ENCODE measurements around the gene LRP8.

LRP8 gene

DNA sequence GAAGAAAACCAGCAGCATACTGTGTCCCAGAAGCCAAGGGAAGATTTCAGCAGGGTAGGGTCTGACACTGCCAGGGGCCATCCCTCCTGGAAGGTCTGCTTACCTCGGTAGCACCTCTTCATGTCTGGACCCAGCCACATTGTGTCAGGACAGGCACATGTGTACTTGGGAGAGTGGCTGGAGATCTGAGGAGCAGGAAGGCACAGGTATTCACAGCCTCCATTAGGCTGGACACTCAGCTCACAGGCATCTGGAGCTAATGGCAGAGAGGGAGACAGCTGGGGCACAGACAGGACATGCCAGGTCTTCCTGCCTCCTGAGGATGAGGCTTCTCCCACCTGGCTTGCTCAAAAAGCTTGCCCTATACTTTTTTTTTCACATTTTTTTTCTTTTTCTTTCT lies 69.7 kb downstream of the LRP8 start:
- DNase-seq (ENCODE audit: low read depth), result no peak

DNA sequence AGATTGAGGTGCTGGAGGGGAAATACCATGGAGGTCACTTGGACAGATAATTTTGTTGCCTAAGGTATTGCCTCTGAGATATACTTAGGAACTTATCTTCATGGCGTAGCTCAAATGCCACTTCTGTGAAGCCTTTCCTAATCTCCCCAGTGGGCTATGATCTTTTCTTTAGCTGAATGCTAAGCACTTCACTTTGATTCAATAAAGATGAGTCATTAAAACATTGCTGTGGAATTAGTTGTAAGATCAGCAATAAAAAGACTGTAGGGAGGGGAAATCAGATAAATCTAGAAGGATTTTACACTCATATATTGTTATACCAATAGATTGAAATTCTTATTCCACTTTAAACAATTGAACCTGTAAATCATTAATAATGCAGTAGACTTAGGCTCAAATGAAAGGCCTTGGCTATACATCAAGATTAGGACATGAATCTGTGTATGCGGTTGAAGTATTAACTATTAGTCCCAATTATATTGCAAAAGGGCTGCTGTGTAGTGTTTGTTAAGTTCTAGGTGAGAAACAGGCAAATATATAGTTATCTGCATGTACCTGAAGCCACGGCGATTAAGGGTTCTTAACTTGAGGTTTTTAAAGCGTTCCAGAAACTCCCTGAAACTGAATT lies 70.3 kb downstream of the LRP8 start:
- no peak for DNase-seq (ENCODE audit: low read depth)

DNA sequence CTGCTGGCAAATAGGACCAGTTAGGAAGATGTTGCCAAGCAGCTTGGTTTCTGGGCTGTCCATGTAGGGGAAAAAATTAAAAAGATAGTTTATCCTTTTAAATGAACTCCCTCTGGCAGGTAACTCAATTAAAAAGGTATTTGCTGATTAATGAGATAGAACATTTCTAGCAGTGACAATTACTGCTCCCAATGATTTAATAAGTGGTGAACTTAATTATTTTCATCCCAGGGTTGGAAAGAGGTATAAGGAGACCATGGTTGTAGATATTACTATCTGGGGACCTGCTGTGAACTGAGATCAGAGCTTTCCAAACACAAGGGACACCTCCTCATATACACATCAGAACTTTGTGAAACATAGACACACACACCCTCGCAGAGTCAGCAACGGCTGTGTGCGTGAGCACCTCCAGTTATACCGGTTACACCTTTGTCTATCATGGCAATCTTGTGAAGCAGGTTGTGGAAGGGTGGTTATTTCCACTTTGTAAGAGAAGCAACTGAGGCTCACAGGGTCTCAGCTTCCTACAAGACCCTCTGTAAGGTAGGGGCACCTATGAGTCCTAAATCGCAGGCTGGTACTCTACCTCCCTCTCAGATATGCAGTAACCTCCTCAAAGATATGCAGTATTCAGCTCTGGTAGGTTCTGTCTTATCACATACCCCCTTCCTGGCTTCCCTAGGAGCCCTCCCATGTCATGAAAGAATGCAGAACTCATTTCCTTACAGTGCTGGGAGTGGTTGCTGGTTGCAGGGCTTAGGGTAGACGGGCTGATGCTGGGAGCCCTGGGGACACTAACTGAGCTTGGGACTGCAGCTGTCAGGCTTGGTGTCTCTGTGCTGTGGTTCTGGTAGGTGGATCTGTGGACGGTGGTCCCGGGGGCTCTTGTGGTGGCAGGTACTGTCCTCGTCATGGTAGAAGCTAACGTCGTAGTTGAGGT lies 71.1 kb downstream of the LRP8 start:
- no peak for DNase-seq (ENCODE audit: low read depth)

DNA sequence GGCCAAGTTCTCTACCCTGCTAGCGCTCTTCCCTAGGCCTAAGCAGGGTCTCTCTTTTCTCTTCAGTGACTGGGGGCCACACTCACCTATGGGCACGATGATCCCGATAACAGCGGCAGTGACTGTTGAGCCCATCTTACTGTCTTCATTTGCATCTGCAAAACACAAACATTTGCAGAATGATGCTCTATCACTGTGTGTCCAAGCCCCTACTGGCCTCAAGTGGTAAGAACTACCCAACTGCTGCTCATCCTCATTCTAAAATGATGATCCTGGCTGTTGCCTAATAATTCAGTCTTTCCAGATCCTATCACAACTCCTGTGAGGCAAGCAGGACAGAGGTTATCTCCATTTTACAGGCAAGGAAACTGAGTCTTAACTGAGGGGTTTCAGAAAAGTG lies 72.8 kb downstream of the LRP8 start:
- DNase-seq (ENCODE audit: low read depth), result no peak

DNA sequence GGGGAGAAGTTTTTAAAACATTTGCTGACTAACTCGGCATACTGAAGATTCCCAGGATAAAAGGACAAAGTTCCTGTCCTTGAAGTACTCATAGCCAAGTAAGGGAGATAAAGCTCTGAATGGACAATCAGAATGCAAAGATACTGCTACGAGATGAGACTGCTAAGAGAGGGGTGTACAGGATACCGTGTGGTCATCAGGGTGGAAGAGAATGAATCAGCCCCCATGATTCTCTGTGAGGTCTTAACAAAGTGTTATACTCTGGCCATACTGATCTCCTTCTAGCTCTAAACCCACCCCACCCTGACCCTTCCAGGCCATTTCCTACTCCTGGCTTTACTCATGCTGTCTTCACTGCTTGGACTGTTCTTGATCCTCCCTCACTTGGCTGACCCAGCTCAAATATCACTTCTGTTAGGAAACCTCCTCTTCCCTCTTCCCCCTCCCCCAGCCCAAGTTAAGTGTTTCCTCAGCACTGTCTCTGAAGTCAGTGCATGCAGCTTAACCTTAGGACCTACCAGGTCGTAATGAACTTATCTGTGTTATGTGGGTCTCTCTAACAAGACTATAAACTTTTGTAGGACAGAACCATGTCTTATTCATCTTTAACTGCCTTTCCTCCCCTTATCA lies 73.7 kb downstream of the LRP8 start:
- no peak for DNase-seq (ENCODE audit: low read depth)

DNA sequence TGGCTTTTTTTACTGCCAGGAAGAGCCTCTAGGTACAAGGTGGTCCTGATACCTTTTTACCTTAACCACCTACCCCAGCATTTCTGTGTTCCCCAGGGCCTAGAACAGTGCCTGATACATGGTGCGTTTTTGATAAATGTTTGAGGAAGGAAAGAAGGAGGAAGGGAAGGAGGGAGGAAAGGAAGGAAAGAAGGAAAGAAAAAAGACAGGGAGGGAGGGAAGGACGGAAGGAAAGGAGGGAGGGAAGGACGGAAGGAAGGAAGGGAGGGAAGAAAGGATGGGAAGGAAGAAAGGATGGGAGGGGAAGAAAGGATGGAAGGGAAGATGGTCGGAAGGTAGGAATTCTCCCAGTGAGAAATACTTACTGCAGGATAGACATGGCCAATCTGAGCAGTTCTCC lies 77.5 kb downstream of the LRP8 start:
- no peak for DNase-seq (ENCODE audit: low read depth)

DNA sequence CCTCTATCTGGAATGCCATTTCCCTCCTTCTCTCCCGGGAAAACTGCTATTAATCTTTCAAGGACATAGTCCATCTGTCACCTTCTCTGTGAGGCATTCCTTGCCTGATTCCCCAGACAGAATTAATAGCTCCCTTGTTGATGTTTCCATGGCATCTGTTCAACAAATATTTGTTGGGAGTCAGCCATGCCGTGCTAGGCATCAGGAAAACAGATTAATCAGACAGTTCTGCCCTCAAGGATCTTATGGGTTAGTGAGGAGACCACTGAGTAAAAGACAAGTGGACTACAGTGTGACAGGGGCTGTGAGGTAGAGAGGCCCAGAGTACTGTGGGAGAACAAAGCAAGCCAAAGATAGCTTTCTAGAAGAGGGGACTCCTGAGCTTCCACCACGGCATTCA lies 78.2 kb downstream of the LRP8 start:
- no peak for DNase-seq (ENCODE audit: low read depth)

DNA sequence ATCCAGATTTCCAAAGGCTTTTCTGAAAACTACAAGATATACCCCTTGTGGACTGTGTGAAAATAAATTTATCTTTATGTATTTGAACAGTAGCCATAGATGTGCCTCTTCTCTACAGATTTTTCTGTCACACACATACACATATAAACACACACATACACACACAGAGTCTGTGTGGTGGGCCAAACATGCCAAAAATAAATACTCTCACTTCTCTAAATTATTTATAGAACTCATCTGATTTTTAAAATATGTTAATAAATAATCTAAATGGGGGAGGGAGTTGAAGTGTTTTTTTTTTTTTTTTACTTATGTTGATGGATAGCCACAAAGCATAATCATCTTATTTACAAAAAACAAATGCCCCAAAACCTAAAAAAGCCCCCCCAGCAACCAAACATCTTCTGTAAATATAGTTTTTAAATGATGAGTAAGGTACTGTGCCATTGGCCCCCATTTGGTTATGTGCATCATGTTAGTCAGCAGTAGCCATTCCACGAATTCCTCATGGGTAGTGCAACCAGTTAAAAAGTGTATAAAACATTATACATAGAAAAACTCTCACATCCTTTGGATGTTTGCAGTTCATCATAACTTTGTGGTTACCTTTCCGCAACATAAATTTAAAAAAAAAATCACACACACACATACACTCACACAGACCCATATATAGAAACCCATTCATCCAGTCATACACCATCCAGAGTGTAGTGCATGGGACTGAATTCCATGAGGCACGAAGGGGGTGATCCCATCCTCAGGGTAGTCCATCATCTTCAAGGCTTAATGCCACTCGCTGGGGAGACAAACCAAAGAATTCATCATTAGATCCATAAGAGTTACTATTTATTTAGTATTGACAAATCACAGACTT lies 81.4 kb downstream of the LRP8 start:
- DNase-seq (ENCODE audit: low read depth), result no peak

DNA sequence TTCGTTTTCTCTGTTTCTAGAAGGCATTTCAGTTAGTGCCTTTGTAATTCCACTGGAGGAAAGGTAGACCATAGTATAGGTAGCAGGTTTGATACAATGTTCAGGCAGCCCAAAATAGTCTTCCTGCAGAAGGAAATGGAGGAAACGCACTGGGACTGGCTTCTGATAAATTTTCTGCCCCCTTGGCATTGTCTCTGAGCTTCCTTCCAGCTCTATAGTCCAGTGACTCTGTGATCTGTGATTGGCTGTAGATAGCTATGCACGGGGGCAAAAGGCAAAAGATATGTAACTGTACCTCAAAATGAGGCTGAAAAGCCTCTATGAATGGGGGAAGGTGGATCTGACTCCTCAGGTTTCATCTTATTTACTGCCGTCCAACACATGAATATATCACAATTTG lies 83.7 kb downstream of the LRP8 start:
- DNase-seq (ENCODE audit: low read depth), result no peak

DNA sequence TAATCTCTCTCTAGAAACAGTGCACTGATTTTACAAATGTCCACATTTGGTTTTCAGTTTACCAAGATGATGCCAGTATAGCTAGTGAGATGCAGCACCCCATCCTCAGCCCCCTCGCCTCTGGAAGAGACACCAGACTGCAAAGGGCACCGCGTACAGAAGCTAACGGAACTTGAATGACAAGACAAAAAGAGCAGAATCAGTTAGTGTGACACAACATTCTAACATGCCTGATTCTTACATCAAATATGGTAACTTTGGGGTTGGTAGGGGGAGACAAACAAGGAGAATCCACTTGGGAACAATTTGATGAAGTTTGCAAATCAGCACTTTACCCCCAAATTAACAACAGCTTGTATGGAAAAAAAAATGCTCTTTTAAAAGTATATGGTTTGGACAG lies 85.5 kb downstream of the LRP8 start:
- no peak for DNase-seq (ENCODE audit: low read depth)

DNA sequence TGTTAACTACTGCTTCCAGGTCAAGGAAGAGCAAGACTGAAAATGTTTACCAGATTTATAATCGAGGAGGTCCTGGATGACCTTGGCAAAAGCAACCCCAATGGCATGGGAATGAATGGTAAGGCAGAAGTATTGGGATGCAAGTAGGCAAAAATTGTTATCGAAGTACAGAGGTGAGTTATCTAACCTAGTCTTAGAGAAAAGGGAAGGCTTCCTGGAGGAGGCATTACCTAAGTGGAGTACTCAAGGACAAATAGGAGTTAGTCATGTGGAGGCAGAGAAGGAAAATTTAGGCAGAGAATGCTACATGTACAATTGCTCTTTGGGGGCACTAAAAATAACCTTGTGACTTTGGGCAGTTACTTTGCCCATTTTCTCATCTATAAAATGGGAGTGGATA lies 86.0 kb downstream of the LRP8 start:
- no peak for DNase-seq (ENCODE audit: low read depth)

DNA sequence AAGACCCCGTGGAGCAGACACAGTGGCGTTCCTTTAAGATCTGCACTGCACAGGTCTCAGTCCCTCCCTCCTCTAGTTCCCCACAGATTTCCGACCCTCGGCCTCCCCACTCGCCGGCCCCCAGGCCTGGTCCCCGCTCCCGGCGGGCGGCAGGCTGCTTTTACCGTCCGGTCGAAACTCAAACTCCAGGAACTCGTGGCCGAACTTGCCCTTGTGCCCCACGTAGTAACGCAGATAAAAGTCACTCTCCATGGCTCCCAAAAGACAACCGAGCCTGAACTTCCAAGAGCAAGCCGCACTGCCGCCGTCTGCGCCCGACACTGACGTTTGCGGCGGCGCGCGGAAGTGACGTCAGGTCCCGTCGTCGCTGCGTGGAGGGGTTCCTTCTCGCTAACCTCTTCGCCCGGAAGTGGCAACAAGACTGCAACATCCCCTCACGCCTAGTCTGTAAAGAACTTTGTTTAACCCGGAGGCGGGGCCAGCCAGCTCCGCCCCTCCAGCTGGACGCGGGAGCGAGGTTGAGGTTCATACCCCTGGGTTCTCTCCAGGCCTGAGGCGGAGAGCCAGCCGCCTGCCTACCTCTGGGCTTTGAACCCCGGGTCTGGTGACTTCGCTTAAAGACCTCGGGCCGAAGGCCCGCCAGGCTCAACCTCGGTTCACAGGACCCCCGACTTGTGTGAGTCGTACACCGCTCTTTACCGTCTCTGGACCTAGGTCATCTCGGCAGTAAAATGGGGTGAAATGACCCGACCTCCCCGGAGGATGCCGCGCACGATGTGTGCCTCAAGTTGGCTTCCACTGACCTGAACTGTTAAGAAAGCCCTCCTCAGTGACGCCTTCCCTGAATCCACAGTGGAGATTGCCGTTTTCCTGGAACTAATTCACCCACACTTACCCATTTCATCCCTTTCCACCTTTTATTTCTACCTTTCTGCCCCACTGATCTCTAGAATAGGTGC lies 89.4 kb downstream of the LRP8 start, which contains the start of gene MAGOH:
TSS of gene MAGOH (minus strand) at position 322 of the 959 bp plus-strand sequence. CDS start at position 252, 70 bp downstream.
- peak; percentile 97 for DNase-seq (ENCODE audit: low read depth)

DNA sequence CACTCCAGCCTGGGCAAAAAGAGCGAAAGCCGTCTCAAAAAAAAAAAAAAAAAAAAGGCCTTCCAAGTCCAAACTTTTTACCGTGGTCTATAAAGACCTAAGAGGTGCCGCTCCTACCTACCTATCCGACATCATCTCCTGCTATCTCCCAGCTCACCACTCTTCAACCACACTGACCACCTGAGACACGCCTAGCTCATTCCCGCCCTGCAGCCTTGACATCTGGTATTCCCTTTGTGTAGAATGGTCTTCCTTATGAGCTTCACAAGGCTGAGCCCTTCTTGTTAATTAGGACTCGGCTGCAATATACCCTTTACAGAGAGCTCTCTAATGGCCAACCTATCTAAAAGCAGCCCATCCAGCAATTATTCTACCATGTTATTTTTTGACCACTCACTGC lies 90.2 kb downstream of the LRP8 start:
- no peak for DNase-seq (ENCODE audit: low read depth)

DNA sequence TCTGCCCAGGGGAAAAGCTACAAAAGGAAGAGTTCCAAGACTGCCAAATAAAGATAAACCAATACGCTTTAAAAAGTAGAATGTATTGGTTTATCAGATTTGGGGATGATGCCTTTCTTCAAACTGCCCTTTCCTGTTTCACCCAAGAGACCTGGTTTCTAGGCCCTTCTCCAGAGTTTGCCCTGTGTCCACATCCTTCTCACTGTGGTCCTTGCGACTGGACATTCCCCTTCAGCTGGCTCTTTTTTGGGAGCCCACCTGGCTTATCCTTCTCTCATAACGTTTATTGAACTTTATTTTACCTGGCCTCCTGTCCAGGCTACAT lies 106.9 kb downstream of the LRP8 start:
- DNase-seq (ENCODE audit: low read depth), result no peak

DNA sequence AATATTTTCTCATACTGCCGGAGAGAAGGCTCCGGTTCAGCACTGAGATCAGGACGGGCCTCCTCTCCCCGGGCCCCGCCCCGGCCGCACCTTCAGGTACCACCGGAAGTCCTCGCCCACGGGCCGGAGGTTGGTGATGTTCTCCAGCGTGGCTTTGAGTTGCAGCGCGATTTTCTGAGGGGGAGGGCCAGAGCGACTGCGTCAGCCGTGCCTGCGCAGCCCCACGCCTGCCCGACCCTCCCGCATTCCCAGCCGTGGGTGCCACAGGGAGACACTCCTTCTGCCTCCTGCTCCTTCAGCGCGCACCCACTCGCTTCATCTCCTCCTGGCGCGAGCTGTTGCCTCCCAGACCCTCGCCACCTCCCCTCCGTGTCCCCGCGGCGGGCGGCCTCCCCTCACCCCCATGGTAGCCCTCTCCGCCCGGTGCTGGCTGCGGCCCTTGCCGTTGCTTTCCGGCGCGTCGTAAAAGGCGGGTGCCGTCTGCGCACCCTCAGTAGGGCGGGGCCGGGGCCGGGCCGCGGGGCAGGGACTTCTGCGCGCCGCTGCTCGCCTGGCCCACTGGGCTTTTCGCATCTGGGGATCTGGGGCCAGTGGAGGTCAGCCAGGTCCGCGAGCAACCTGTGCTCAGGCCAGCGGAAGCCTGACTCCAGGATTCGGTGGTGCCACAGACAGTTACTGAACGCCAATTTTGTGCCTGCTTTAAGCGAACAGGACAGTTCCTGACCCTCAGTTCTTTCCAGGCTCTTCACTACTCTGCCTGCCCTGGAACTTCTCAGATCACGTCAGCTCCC lies 107.5 kb downstream of the LRP8 start, which contains the start of gene CZIB:
TSS of gene CZIB (minus strand) at position 464 of the 791 bp plus-strand sequence. CDS start at position 405, 59 bp downstream.
- peak; percentile 94 for DNase-seq (ENCODE audit: low read depth)

DNA sequence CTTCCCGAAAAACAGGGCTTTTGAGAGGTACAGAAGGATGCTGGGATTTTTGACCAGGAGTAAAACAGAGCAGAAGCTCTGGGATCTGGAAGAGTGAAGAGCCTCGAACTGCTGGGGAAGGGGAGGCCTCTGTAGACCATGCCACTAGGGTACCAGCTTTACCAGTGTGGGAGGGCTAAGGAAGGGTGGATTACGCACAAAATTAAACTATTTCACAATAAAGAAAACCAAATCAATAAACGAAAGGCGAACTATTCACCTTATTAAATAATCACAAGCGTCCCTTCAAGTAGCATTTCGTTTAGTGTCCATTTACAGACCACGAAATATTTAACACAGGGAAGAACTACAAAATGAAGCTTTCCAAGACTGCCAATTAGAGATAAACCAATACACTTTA lies 108.2 kb downstream of the LRP8 start:
- no peak for DNase-seq (ENCODE audit: low read depth)

DNA sequence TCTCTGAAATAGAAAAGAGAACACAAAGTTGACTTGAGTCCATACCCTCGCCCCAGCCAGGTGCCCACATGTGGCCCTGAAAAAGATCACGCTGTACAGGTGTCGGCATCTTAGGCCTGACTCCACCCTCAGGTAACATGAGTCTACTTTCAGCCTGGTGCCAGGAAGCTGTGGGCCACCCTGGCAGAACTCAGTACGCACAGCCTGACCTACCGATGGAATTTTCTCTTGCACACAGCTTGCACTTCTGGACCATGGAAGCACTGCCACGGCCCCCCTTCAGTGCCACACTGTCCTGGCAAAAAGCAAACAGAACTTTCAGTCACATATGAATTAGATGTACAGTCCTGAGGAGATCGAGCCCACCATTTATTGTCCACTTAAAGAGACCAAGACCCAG lies 109.7 kb downstream of the LRP8 start:
- DNase-seq (ENCODE audit: low read depth), result no peak

DNA sequence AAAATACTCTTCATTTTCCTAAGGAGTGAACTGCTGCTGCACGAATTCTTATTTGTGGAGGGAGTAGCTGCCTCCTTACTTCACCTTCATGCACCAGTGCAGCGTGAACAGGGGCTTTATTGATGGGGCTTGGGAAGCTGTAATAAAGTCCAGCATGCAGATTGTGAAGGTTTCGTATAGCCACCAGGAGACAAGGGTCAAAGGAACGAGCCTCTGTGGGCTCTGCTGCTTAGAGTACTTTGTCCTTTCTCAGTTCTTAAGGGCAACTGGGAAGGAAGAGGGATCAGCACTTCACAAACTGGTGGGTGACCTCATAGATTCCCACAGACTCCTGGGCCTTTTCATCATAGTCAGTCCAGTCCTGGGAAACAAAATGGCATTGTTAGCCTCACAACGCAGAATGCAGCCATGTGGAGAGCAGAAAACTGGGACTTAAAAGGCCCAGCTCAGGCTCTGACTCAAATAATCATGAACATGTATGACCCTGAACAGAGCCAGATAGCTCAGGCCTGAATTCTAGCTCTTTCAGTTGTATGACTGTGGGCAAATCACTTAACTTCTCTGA lies 113.4 kb downstream of the LRP8 start:
- no peak for DNase-seq (ENCODE audit: low read depth)

DNA sequence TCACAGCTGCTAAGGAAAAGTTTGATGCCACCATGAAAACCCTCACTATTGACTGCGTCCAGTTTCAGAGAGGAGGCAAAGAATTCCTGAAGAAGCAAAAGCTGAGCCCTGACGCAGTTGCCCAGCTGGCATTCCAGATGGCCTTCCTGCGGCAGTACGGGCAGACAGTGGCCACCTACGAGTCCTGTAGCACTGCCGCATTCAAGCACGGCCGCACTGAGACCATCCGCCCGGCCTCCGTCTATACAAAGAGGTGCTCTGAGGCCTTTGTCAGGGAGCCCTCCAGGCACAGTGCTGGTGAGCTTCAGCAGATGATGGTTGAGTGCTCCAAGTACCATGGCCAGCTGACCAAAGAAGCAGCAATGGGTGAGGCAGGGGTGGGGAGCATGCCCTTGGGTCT lies 116.9 kb downstream of the LRP8 start:
- DNase-seq (ENCODE audit: low read depth), result no peak

DNA sequence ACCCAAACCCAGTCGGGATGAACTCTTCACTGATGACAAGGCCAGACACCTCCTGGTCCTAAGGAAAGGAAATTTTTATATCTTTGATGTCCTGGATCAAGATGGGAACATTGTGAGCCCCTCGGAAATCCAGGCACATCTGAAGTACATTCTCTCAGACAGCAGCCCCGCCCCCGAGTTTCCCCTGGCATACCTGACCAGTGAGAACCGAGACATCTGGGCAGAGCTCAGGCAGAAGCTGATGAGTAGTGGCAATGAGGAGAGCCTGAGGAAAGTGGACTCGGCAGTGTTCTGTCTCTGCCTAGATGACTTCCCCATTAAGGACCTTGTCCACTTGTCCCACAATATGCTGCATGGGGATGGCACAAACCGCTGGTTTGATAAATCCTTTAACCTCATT lies 117.5 kb downstream of the LRP8 start:
- DNase-seq (ENCODE audit: low read depth), result no peak
